HG02973 (cell line): ENCODE results near the gene ZNF718.
"Not testable (repeated sequence)": the region's sequence is repeated elsewhere in the genome, so short reads cannot be mapped to it uniquely, and the experiment has no call there.

ENCODE experiments used
- ATAC-seq: cut with Tn5 transposase; IDR thresholded peaks from one replicate; pipeline ENCODE4 v1.9.1; 2021; ENCODE audit warnings: moderate library complexity; ENCODE audit not compliant: unreplicated experiment

Gene ZNF718

GRCh38 chr4:124275-125081 lies at the start of gene ZNF718:
Gene ZNF718, plus strand, starts transcription at chr4:124501. Its CDS starts 170 bp downstream, at chr4:124671.
- ATAC-seq = peak; percentile 98

GRCh38 chr4:85951-86350 lies 38.4 kb upstream of the ZNF718 start:
- no peak for ATAC-seq

- not testable (repeated sequence) for ATAC-seq
Observed at GRCh38 chr4:86559-87324, 37.6 kb upstream of the ZNF718 start.

GRCh38 chr4:98386-98785 lies 25.9 kb upstream of the ZNF718 start:
- ATAC-seq = no peak

GRCh38 chr4:99863-100262 lies 24.4 kb upstream of the ZNF718 start:
- ATAC-seq = no peak

GRCh38 chr4:107083-107443 lies 17.2 kb upstream of the ZNF718 start:
- ATAC-seq = no peak

GRCh38 chr4:107444-108429 lies 16.6 kb upstream of the ZNF718 start:
- no peak for ATAC-seq

- no peak for ATAC-seq
Observed at GRCh38 chr4:112771-113170, 11.5 kb upstream of the ZNF718 start.

- ATAC-seq = no peak
Observed at GRCh38 chr4:113732-114131, 10.6 kb upstream of the ZNF718 start.

- ATAC-seq = no peak
Observed at GRCh38 chr4:114149-114548, 10.2 kb upstream of the ZNF718 start.

- ATAC-seq = no peak
Observed at GRCh38 chr4:116499-116898, 7.8 kb upstream of the ZNF718 start.

GRCh38 chr4:120616-121015 lies 3.7 kb upstream of the ZNF718 start:
- ATAC-seq = no peak

- no peak for ATAC-seq
Observed at GRCh38 chr4:121408-122084, 2.8 kb upstream of the ZNF718 start.

GRCh38 chr4:123922-124274 lies 403 bp upstream of the ZNF718 start:
- not testable (repeated sequence) for ATAC-seq

- ATAC-seq = peak; percentile 17
Observed at GRCh38 chr4:125091-125771, 930 bp downstream of the ZNF718 start.

GRCh38 chr4:125833-126232 lies 1.5 kb downstream of the ZNF718 start:
- ATAC-seq = no peak

- ATAC-seq = no peak
Observed at GRCh38 chr4:132483-132882, 8.2 kb downstream of the ZNF718 start.

GRCh38 chr4:138935-139334 lies 14.6 kb downstream of the ZNF718 start:
- ATAC-seq = no peak

- ATAC-seq = no peak
Observed at GRCh38 chr4:139691-140090, 15.4 kb downstream of the ZNF718 start.

GRCh38 chr4:146621-147020 lies 22.3 kb downstream of the ZNF718 start:
- ATAC-seq = no peak
